Epithelial cell of esophagus (primary cell): Measurements from ENCODE around the gene PRMT5.

Source experiments
- DNase-seq: peaks from one replicate; pipeline ENCODE4 v3.0.0; 2010; ENCODE audit warnings: low read depth
- H3K4me3 ChIP-seq: 2 replicates; pipeline ENCODE4 v1.5.1; 2011; ENCODE audit warnings: mild to moderate bottlenecking, low read length, control low read depth
- CTCF ChIP-seq: IDR thresholded peaks from 2 replicates; pipeline ENCODE4 v1.5.1; 2011; ENCODE audit warnings: low read depth, mild to moderate bottlenecking, low read length, control low read depth, inconsistent platforms; ENCODE audit not compliant: insufficient read depth; ENCODE audit errors: missing control alignments

The PRMT5 gene

GRCh38 chr14:22884076-22884737 lies 45.0 kb downstream of the PRMT5 start:
- TF ChIP-seq CTCF, result no peak
- H3K4me3 ChIP-seq, result no peak overlapping the region
- no peak for DNase-seq

- no peak for DNase-seq
- TF ChIP-seq CTCF, result no peak
- H3K4me3 ChIP-seq, result no peak within 1 kb of the TSS
These were observed 45.8 kb downstream of the PRMT5 start, which contains the start of gene REM2 for GRCh38 chr14:22883173-22883976. REM2 (plus strand) TSS chr14:22883222; CDS start chr14:22883288, 66 bp downstream.

GRCh38 chr14:22882529-22883172 lies 46.5 kb downstream of the PRMT5 start:
- TF ChIP-seq CTCF, result no peak
- peak; percentile 80 for DNase-seq
- no peak overlapping the region for H3K4me3 ChIP-seq

- H3K4me3 ChIP-seq, result no peak overlapping the region
- no peak for TF ChIP-seq CTCF
- no peak for DNase-seq
These were observed 47.1 kb downstream of the PRMT5 start for GRCh38 chr14:22882064-22882463.

- DNase-seq, result no peak
These were observed 50.6 kb downstream of the PRMT5 start for GRCh38 chr14:22878271-22879246.

More at GRCh38 chr14:22878271-22879246, 50.6 kb downstream of the PRMT5 start:
- TF ChIP-seq CTCF, result no peak
- no peak overlapping the region for H3K4me3 ChIP-seq
